Measurements from ENCODE around the gene OR5M8. TPM values are rescaled to one million over a fixed set of nuclear protein-coding genes. Genes with fewer than 3 reads are reported as not detected.

OR5M8 gene
- total and polyA plus RNA-seq, 4 donors = not detected

DNA sequence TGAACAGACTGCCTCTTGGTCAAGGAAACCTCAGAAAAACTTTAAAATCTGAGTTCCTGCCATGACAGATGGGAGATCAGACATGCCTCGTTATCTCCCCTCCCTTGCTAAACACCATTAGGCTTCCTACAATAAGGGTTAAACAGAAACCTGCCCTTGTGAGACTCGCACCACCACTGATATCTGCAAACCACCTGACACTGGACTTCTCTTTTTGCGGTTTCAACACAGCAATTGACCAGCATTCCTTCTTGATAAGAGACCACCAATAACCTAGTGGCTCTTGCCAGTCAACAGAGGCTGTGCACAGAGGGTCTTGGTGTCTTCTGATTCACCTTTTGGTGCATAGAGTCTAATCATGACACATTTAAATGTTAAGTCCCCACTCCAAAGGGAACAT lies 4.4 kb downstream of the OR5M8 start:
- Histone ChIP-seq H3K4me1 (ENCODE audit: control insufficient read depth in 4 of 4, insufficient read depth in 4 of 4, low read length in 3 of 4) (no peaks in the 10 kb centered on the region), H3K27ac (ENCODE audit: low read depth in 1 of 2, low read length in 2 of 2) (no peak overlapping the region), H3K9me3 (ENCODE audit: control insufficient read depth in 4 of 4, low read length in 3 of 4) (peaks cover 0 to 3% (median 0%) of the 10 kb centered on the region in 4 donors), H3K36me3 (ENCODE audit: control insufficient read depth in 4 of 4, insufficient read depth in 3 of 4, low read depth in 1 of 4, low read length in 3 of 4) (no peaks in the 10 kb centered on the region), H3K27me3 (ENCODE audit: control insufficient read depth in 4 of 4, insufficient read depth in 4 of 4, low read length in 3 of 4) (no peaks in the 10 kb centered on the region), H3K9ac (ENCODE audit: low read depth in 1 of 2, low read length in 2 of 2) (no peak overlapping the region), H3K4me3 (ENCODE audit: low read depth in 1 of 3, low read length in 3 of 3) (no peak overlapping the region)
- DNase-seq (ENCODE audit: low spot score) = no peak
- WGBS = 36% methylated on average over 3 of the region's 3 CpGs
- TF ChIP-seq TAF1 (conservative IDR thresholded peaks at IDR 0.05) = no peak
- TF ChIP-seq FOXA1 (IDR thresholded peaks at IDR 0.05) = no peak
- TF ChIP-seq JUND (IDR thresholded peaks at IDR 0.05) = no peak
- TF ChIP-seq, protein P1, sequence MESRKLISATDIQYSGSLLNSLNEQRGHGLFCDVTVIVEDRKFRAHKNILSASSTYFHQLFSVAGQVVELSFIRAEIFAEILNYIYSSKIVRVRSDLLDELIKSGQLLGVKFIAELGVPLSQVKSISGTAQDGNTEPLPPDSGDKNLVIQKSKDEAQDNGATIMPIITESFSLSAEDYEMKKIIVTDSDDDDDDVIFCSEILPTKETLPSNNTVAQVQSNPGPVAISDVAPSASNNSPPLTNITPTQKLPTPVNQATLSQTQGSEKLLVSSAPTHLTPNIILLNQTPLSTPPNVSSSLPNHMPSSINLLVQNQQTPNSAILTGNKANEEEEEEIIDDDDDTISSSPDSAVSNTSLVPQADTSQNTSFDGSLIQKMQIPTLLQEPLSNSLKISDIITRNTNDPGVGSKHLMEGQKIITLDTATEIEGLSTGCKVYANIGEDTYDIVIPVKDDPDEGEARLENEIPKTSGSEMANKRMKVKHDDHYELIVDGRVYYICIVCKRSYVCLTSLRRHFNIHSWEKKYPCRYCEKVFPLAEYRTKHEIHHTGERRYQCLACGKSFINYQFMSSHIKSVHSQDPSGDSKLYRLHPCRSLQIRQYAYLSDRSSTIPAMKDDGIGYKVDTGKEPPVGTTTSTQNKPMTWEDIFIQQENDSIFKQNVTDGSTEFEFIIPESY (IDR thresholded peaks at IDR 0.05) = no peak
- TF ChIP-seq, protein P2, sequence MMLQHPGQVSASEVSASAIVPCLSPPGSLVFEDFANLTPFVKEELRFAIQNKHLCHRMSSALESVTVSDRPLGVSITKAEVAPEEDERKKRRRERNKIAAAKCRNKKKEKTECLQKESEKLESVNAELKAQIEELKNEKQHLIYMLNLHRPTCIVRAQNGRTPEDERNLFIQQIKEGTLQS (IDR thresholded peaks at IDR 0.05) = no peak
- TF ChIP-seq, protein P3, sequence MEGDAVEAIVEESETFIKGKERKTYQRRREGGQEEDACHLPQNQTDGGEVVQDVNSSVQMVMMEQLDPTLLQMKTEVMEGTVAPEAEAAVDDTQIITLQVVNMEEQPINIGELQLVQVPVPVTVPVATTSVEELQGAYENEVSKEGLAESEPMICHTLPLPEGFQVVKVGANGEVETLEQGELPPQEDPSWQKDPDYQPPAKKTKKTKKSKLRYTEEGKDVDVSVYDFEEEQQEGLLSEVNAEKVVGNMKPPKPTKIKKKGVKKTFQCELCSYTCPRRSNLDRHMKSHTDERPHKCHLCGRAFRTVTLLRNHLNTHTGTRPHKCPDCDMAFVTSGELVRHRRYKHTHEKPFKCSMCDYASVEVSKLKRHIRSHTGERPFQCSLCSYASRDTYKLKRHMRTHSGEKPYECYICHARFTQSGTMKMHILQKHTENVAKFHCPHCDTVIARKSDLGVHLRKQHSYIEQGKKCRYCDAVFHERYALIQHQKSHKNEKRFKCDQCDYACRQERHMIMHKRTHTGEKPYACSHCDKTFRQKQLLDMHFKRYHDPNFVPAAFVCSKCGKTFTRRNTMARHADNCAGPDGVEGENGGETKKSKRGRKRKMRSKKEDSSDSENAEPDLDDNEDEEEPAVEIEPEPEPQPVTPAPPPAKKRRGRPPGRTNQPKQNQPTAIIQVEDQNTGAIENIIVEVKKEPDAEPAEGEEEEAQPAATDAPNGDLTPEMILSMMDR (IDR thresholded peaks at IDR 0.05; ENCODE audit: low read depth, low read length, missing input control) = no peak
- no peak for TF ChIP-seq RAD21 (IDR thresholded peaks at IDR 0.05)
- TF ChIP-seq NR2F2 (IDR thresholded peaks at IDR 0.05) = no peak
- TF ChIP-seq, protein P4, sequence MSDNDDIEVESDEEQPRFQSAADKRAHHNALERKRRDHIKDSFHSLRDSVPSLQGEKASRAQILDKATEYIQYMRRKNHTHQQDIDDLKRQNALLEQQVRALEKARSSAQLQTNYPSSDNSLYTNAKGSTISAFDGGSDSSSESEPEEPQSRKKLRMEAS (IDR thresholded peaks at IDR 0.05) = no peak
- no peak for TF ChIP-seq EGR1 (IDR thresholded peaks at IDR 0.05; ENCODE audit: low read depth in 2 of 2)
- no peak for TF ChIP-seq FOXA2 (IDR thresholded peaks at IDR 0.05)
- TF ChIP-seq, protein P5, sequence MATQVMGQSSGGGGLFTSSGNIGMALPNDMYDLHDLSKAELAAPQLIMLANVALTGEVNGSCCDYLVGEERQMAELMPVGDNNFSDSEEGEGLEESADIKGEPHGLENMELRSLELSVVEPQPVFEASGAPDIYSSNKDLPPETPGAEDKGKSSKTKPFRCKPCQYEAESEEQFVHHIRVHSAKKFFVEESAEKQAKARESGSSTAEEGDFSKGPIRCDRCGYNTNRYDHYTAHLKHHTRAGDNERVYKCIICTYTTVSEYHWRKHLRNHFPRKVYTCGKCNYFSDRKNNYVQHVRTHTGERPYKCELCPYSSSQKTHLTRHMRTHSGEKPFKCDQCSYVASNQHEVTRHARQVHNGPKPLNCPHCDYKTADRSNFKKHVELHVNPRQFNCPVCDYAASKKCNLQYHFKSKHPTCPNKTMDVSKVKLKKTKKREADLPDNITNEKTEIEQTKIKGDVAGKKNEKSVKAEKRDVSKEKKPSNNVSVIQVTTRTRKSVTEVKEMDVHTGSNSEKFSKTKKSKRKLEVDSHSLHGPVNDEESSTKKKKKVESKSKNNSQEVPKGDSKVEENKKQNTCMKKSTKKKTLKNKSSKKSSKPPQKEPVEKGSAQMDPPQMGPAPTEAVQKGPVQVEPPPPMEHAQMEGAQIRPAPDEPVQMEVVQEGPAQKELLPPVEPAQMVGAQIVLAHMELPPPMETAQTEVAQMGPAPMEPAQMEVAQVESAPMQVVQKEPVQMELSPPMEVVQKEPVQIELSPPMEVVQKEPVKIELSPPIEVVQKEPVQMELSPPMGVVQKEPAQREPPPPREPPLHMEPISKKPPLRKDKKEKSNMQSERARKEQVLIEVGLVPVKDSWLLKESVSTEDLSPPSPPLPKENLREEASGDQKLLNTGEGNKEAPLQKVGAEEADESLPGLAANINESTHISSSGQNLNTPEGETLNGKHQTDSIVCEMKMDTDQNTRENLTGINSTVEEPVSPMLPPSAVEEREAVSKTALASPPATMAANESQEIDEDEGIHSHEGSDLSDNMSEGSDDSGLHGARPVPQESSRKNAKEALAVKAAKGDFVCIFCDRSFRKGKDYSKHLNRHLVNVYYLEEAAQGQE (IDR thresholded peaks at IDR 0.05) = no peak
- TF ChIP-seq YY1 (IDR thresholded peaks at IDR 0.05) = no peak
- TF ChIP-seq HNF4A (conservative IDR thresholded peaks at IDR 0.05) = no peak
- no peak for TF ChIP-seq RXRA (IDR thresholded peaks at IDR 0.05)
- TF ChIP-seq SP1 (IDR thresholded peaks at IDR 0.05) = no peak

DNA sequence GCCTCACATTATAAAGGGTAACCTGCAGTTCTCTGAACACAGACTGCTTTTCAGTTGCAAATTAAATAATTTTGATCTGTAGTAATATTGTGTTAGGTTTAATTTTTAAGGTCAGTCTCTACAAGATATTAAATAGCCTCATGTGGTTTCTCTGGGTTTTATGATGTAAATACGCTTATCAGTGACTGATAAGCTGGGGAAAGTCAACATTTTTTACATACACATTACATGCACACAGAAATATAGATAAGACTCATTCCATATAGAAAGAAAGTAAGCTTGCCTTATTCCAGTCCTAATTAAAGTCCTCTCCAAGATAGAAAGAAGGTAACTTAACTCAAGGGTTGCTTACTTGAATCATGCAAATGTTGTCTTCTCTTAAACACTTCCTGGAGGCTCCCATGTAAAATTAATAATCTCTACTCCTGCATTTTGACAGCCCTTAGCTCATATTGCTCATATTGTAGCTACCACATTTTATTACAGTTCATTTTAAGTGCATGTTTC lies 16.4 kb downstream of the OR5M8 start:
- Histone ChIP-seq H3K36me3 (ENCODE audit: control insufficient read depth in 4 of 4, insufficient read depth in 3 of 4, low read depth in 1 of 4, low read length in 3 of 4) (no peaks in the 10 kb centered on the region), H3K27me3 (ENCODE audit: control insufficient read depth in 4 of 4, insufficient read depth in 4 of 4, low read length in 3 of 4) (no peaks in the 10 kb centered on the region), H3K9me3 (ENCODE audit: control insufficient read depth in 4 of 4, low read length in 3 of 4) (peaks cover 0 to 3% (median 0%) of the 10 kb centered on the region in 4 donors), H3K4me1 (ENCODE audit: control insufficient read depth in 4 of 4, insufficient read depth in 4 of 4, low read length in 3 of 4) (no peaks in the 10 kb centered on the region), H3K9ac (ENCODE audit: low read depth in 1 of 2, low read length in 2 of 2) (no peak overlapping the region), H3K27ac (ENCODE audit: low read depth in 1 of 2, low read length in 2 of 2) (no peak overlapping the region), H3K4me3 (ENCODE audit: low read depth in 1 of 3, low read length in 3 of 3) (no peak overlapping the region)
- TF ChIP-seq HNF4A (conservative IDR thresholded peaks at IDR 0.05) (no peak), HNF4G (IDR thresholded peaks at IDR 0.05) (no peak), SP1 (IDR thresholded peaks at IDR 0.05) (no peak), EGR1 (IDR thresholded peaks at IDR 0.05; ENCODE audit: low read depth in 2 of 2) (no peak), TAF1 (conservative IDR thresholded peaks at IDR 0.05) (no peak), GABPA (IDR thresholded peaks at IDR 0.05 in 1 of 2, conservative IDR thresholded peaks at IDR 0.05 in 1 of 2) (no peak)
- TF ChIP-seq, protein P5 (IDR thresholded peaks at IDR 0.05) = no peak
- DNase-seq (ENCODE audit: low spot score) = no peak
- WGBS = 40% methylated on average over 1 of the region's 1 CpG

Measured in liver (tissue), 9 donors.